IPS-NIHi7 (cell line): ENCODE data around the gene TNS1.

Experiments used
- DNase-seq: peaks from one replicate; pipeline ENCODE4 v3.0.0; 2012; ENCODE audit warnings: mixed read lengths; ENCODE audit errors: extremely low spot score

Gene TNS1

GRCh38 chr2:217784996-217785543, 217.7 kb downstream of the TNS1 start:
- no peak for DNase-seq

- no peak for DNase-seq
Observed at GRCh38 chr2:217783243-217783642, 219.6 kb downstream of the TNS1 start.

- no peak for DNase-seq
Observed at GRCh38 chr2:217777906-217778305, 224.9 kb downstream of the TNS1 start.

- no peak for DNase-seq
Observed at GRCh38 chr2:217776631-217777030, 226.2 kb downstream of the TNS1 start.

- DNase-seq, result no peak
Observed at GRCh38 chr2:217775920-217776503, 226.8 kb downstream of the TNS1 start.

- no peak for DNase-seq
Observed at GRCh38 chr2:217774232-217774631, 228.6 kb downstream of the TNS1 start.

GRCh38 chr2:217773539-217773938, 229.3 kb downstream of the TNS1 start:
- DNase-seq, result no peak

- DNase-seq, result no peak
Observed at GRCh38 chr2:217766356-217766755, 236.4 kb downstream of the TNS1 start.

- DNase-seq, result no peak
Observed at GRCh38 chr2:217761645-217762277, 241.0 kb downstream of the TNS1 start.

GRCh38 chr2:217759991-217760390, 242.8 kb downstream of the TNS1 start:
- DNase-seq, result no peak

GRCh38 chr2:217757108-217757463, 245.7 kb downstream of the TNS1 start:
- DNase-seq, result no peak

- peak; percentile 97 for DNase-seq
Observed at GRCh38 chr2:217756375-217757107, 246.3 kb downstream of the TNS1 start.

GRCh38 chr2:217755027-217755745, 247.6 kb downstream of the TNS1 start:
- no peak for DNase-seq

GRCh38 chr2:217753460-217754200, 249.2 kb downstream of the TNS1 start:
- no peak for DNase-seq

- DNase-seq, result no peak
Observed at GRCh38 chr2:217752714-217753459, 249.9 kb downstream of the TNS1 start.

GRCh38 chr2:217751952-217752351, 250.8 kb downstream of the TNS1 start:
- DNase-seq, result no peak

- no peak for DNase-seq
Observed at GRCh38 chr2:217751192-217751591, 251.6 kb downstream of the TNS1 start.
